ENCODE measurements around the gene WRAP53. TPM values are rescaled to one million over a fixed set of nuclear protein-coding genes. Genes with fewer than 3 reads are reported as not detected.

WRAP53 gene
- total RNA-seq, 4 donors from 2014 or later = 3.7 to 33.0 (median 6.0) TPM

- TF ChIP-seq EP300 (IDR thresholded peaks at IDR 0.05; ENCODE audit: low read depth) (no peak), CTCF (IDR thresholded peaks at IDR 0.05) (no peak), POLR2A (IDR thresholded peaks at IDR 0.05) (no peak), POLR2AphosphoS5 (IDR thresholded peaks at IDR 0.05) (no peak)
- H3K9me3 ChIP-seq = no peaks in the 10 kb centered on the region
- H3K4me3 ChIP-seq = no peak overlapping the region
- in situ Hi-C loops (cut with MboI; ENCODE audit: low pct_ligation_motif_present in 1 of 4, low pct_unique_long_range_greater_than_20kb in 1 of 4, low sequenced_read_pairs in 3 of 4) (no loop called here), intact Hi-C loops (cut with DNase I; ENCODE audit: low total_unique reads) (no loop called here)
- 87% methylated on average over 8 of the region's 9 CpGs; no CpG with 5 or more reads in 1 of the 2 donors for WGBS, 2 donors (ENCODE audit: low coverage in 1 of 2)
- H3K4me1 ChIP-seq = peaks cover 2 to 16% (median 15%) of the 10 kb centered on the region in 4 donors
- H3K27me3 ChIP-seq = peaks cover 35% of the 10 kb centered on the region
- no peak overlapping the region for H3K27ac ChIP-seq
- no peaks in the 10 kb centered on the region for H3K36me3 ChIP-seq
- no peak for DNase-seq
These were observed 41.8 kb upstream of the WRAP53 start for GRCh38 chr17:7646457-7646856.

DNA sequence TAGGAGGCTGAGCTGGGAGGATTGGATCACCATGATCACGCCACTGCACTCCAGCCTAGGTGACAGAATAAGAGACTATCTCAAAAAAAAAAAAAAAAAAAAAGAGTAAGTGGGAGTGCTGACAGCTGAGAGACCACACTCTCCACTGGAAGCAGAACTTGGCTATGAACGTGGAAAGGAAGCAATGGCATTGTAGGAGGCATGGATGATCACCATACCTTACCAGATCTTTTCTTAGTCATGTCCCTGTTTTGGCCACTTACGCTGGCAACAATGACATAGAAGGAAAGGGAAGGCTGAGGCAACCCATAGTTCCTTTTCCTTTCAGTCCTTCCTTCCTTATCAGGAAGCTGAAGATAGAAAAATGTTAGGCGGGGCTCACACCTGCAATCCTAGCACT, 41.3 kb upstream of the WRAP53 start:
- H3K36me3 ChIP-seq = no peaks in the 10 kb centered on the region
- no peak for DNase-seq
- no peak for TF ChIP-seq POLR2A (IDR thresholded peaks at IDR 0.05)
- no peak for TF ChIP-seq EP300 (IDR thresholded peaks at IDR 0.05; ENCODE audit: low read depth)
- TF ChIP-seq CTCF (IDR thresholded peaks at IDR 0.05) = no peak
- no peak for TF ChIP-seq POLR2AphosphoS5 (IDR thresholded peaks at IDR 0.05)
- no peak overlapping the region for H3K4me3 ChIP-seq
- in situ Hi-C loops (cut with MboI; ENCODE audit: low pct_ligation_motif_present in 1 of 4, low pct_unique_long_range_greater_than_20kb in 1 of 4, low sequenced_read_pairs in 3 of 4) (no loop called here), intact Hi-C loops (cut with DNase I; ENCODE audit: low total_unique reads) (no loop called here)
- H3K9me3 ChIP-seq = no peaks in the 10 kb centered on the region
- H3K4me1 ChIP-seq = peaks cover 4 to 21% (median 19%) of the 10 kb centered on the region in 4 donors
- 72 to 87% methylated on average over 3 to 4 of the region's 4 CpGs for WGBS, 2 donors (ENCODE audit: low coverage in 1 of 2)
- no peak overlapping the region for H3K27ac ChIP-seq
- peaks cover 40% of the 10 kb centered on the region for H3K27me3 ChIP-seq

DNA sequence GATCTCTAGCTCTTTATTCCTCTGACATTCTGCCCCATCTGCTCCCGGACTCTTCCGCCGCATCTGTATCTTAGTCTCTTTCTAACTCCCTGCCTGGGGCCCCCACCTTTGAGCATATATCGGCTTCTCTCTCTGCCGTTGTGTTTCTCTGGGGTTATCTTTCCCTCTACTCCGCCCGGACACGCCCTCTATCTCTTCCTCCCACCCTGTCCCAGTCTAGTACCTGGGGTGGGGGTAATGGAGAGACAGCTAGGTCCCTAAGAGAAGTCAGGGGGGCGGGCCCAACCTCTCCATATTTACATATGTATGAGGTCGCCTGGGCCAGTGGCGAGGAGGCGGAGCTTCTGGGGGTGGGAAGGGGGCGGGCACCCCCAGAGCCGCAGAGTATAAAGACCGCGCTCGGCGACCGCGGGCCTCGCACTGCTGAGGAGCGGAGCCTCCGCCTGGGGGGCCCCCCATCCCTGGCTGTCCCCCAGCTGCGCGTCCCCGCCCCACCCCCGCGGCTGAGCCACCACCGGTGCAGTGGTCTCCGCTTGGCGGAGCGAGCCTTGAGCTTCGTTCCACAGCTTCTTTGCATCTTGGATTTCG, 37.7 kb upstream of the WRAP53 start, which contains the start of gene ATP1B2:
Gene ATP1B2 (plus strand): TSS at position 418 of the 588 bp plus-strand sequence. CDS start 593 bp downstream, outside the sequence.
- WGBS, 2 donors (ENCODE audit: low coverage in 1 of 2) = 0 to 1% methylated on average over 3 to 33 of the region's 34 CpGs
- Histone ChIP-seq H3K27ac (peak within 1 kb of the TSS; percentile 5 to 64 (median 48)), H3K27me3 (peaks cover 51% of the 10 kb centered on the region)

More for the DNA sequence above, 37.7 kb upstream of the WRAP53 start, which contains the start of gene ATP1B2:
- in situ Hi-C loops (cut with MboI; ENCODE audit: low pct_ligation_motif_present in 1 of 4, low pct_unique_long_range_greater_than_20kb in 1 of 4, low sequenced_read_pairs in 3 of 4) (no loop called here), intact Hi-C loops (cut with DNase I; ENCODE audit: low total_unique reads) (no loop called here)
- H3K4me1 ChIP-seq = peaks cover 4 to 23% (median 19%) of the 10 kb centered on the region in 4 donors
- no peaks in the 10 kb centered on the region for H3K9me3 ChIP-seq
- TF ChIP-seq CTCF (IDR thresholded peaks at IDR 0.05) (no peak), POLR2AphosphoS5 (IDR thresholded peaks at IDR 0.05) (no peak), POLR2A (IDR thresholded peaks at IDR 0.05) (no peak), EP300 (IDR thresholded peaks at IDR 0.05; ENCODE audit: low read depth) (no peak)
- no peaks in the 10 kb centered on the region for H3K36me3 ChIP-seq
- peak within 1 kb of the TSS; percentile 18 to 68 (median 38) for H3K4me3 ChIP-seq
- DNase-seq = peak; percentile 75

All from transverse colon (tissue), 4 donors.